ENCODE measurements around the gene SAXO1.

- TF ChIP-seq CTCF (IDR thresholded peaks at IDR 0.05) (no peak), POLR2A (IDR thresholded peaks at IDR 0.05) (no peak)
These were observed 5.2 kb downstream of the SAXO1 start for GRCh38 chr9:19027825-19028224.

Measured in testis (tissue), 2 donors.